HG02938 (cell line): ENCODE data around the gene GINS1.

ENCODE experiments used
- ATAC-seq: cut with Tn5 transposase; IDR thresholded peaks from one replicate; pipeline ENCODE4 v1.9.1; 2021; ENCODE audit warnings: mild to moderate bottlenecking, moderate library complexity; ENCODE audit not compliant: unreplicated experiment

GINS1 gene

GRCh38 chr20:25491446-25492038 is 84.1 kb downstream of the GINS1 start:
- ATAC-seq = no peak

GRCh38 chr20:25493137-25493536 is 85.7 kb downstream of the GINS1 start:
- no peak for ATAC-seq

GRCh38 chr20:25493748-25494505 is 86.5 kb downstream of the GINS1 start:
- no peak for ATAC-seq

- no peak for ATAC-seq
These were observed 87.2 kb downstream of the GINS1 start for GRCh38 chr20:25494506-25495188.

GRCh38 chr20:25495189-25495824 is 87.8 kb downstream of the GINS1 start:
- no peak for ATAC-seq

GRCh38 chr20:25496165-25496967 is 88.9 kb downstream of the GINS1 start:
- ATAC-seq = no peak

GRCh38 chr20:25496968-25497401 is 89.5 kb downstream of the GINS1 start:
- no peak for ATAC-seq

- ATAC-seq = no peak
These were observed 90.3 kb downstream of the GINS1 start for GRCh38 chr20:25497586-25498279.
